CD4-positive, alpha-beta T cell (primary cell): Measurements from ENCODE around the gene USB1. TPM values are rescaled to one million over a fixed set of nuclear protein-coding genes. Genes with fewer than 3 reads are reported as not detected.

Experiments used
- ATAC-seq: fragments of 200-7000 bp; cut with Tn5 transposase; one replicate; pipeline ENCODE4 v1.10.0; 2022; ENCODE audit warnings: mild to moderate bottlenecking; ENCODE audit not compliant: poor library complexity
- CTCF ChIA-PET: fragments of 350-600 bp; sonication (Branson Sonifier 250); formaldehyde crosslinking; loops from one replicate; lab custom pipeline; 2021; ENCODE audit warnings: antibody characterized with exemption, inconsistent platforms; lab: Charles Lee
- POLR2A ChIA-PET: fragments of 350-600 bp; sonication (Branson Sonifier 250); formaldehyde crosslinking; loops from one replicate; lab custom pipeline; 2021; ENCODE audit warnings: antibody characterized with exemption, inconsistent platforms; lab: Charles Lee
- DNase-seq, 14 experiments: peaks; one replicate each; pipeline ENCODE4 v3.0.0-alpha.2; 2013 to 2020; ENCODE audit warnings: mixed read lengths in 2 of 14
- H3K27ac ChIP-seq, 2 donors: one replicate each; pipeline versions ENCODE4 v1.5.1 to v1.7.0; 2013; ENCODE audit warnings: low read length in 2 of 2, low read depth in 1 of 2, mild to moderate bottlenecking in 1 of 2
- H3K27me3 ChIP-seq, 2 experiments: 1 replicate in 1 of 2; 2 replicates in 1 of 2; pipeline versions ENCODE4 v1.6.1 to v1.7.0; 2013; ENCODE audit warnings: low read length in 2 of 2, control low read depth in 1 of 2, mild to moderate bottlenecking in 1 of 2, moderate library complexity in 1 of 2; ENCODE audit not compliant: insufficient read depth in 2 of 2, control insufficient read depth in 1 of 2
- H3K36me3 ChIP-seq: one replicate; pipeline ENCODE4 v1.6.1; 2013; ENCODE audit warnings: low read length, control low read depth; ENCODE audit not compliant: insufficient read depth
- H3K4me1 ChIP-seq: one replicate; pipeline ENCODE4 v1.6.1; 2013; ENCODE audit warnings: low read length, control low read depth; ENCODE audit not compliant: insufficient read depth
- H3K4me3 ChIP-seq: one replicate; pipeline ENCODE4 v1.5.1; 2013; ENCODE audit warnings: mild to moderate bottlenecking, low read length, moderate library complexity
- H3K9me3 ChIP-seq, 2 experiments: 1 replicate in 1 of 2; 2 replicates in 1 of 2; pipeline versions ENCODE4 v1.6.1 to v1.7.0; 2013; ENCODE audit warnings: low read length in 2 of 2, mild to moderate bottlenecking in 2 of 2, control low read depth in 1 of 2, moderate library complexity in 1 of 2; ENCODE audit not compliant: control insufficient read depth in 1 of 2, insufficient read depth in 1 of 2
- H3K27ac Mint-ChIP-seq: one replicate; pipeline ENCODE4 v1.8.0; 2020; ENCODE audit warnings: mixed read lengths
- H3K27me3 Mint-ChIP-seq: one replicate; pipeline ENCODE4 v1.8.0; 2021; ENCODE audit warnings: mixed read lengths
- H3K36me3 Mint-ChIP-seq: one replicate; pipeline ENCODE4 v1.8.0; 2021; ENCODE audit warnings: low read depth, mixed read lengths
- H3K4me1 Mint-ChIP-seq: one replicate; pipeline ENCODE4 v1.8.0; 2021; ENCODE audit warnings: low read depth, mixed read lengths
- H3K4me3 Mint-ChIP-seq: one replicate; pipeline ENCODE4 v1.8.0; 2020; ENCODE audit warnings: mild to moderate bottlenecking, mixed read lengths
- H3K9me3 Mint-ChIP-seq: one replicate; pipeline ENCODE4 v1.8.0; 2020; ENCODE audit warnings: mixed read lengths
- intact Hi-C, 2 experiments: fragments of 100-400 bp; cut with DNase I in 1 of 2; cut with micrococcal nuclease in 1 of 2; formaldehyde crosslinking; loops; one replicate each; pipeline versions ENCODE4 v1.15.1 to v1.9.0; 2023 to 2025; cut with DNase I, micrococcal nuclease
- total RNA-seq, 174 experiments: library from RNA in 2 of 174; stranded (reverse) in 2 of 174; gene quantifications; one replicate each; pipeline ENCODE4 v1.2.3 and lab custom pipeline; 2021 to 2026
- TF ChIP-seq, protein P1 (sequence below): fragments of 200-600 bp; IDR thresholded peaks from one replicate; pipeline ENCODE4 v1.8.0; 2022; ENCODE audit warnings: antibody characterized with exemption, mild to moderate bottlenecking

USB1 gene
- total RNA-seq, 2 experiments from 2014 or later: 22.4 to 25.7 TPM

GRCh38 chr16:58039829-58040495 is 38.8 kb downstream of the USB1 start:
- no peak overlapping the region for H3K4me3 ChIP-seq
- H3K4me1 Mint-ChIP-seq: no peaks in the 10 kb centered on the region

GRCh38 chr16:58040496-58040846 is 39.3 kb downstream of the USB1 start:
- TF ChIP-seq, protein P1, sequence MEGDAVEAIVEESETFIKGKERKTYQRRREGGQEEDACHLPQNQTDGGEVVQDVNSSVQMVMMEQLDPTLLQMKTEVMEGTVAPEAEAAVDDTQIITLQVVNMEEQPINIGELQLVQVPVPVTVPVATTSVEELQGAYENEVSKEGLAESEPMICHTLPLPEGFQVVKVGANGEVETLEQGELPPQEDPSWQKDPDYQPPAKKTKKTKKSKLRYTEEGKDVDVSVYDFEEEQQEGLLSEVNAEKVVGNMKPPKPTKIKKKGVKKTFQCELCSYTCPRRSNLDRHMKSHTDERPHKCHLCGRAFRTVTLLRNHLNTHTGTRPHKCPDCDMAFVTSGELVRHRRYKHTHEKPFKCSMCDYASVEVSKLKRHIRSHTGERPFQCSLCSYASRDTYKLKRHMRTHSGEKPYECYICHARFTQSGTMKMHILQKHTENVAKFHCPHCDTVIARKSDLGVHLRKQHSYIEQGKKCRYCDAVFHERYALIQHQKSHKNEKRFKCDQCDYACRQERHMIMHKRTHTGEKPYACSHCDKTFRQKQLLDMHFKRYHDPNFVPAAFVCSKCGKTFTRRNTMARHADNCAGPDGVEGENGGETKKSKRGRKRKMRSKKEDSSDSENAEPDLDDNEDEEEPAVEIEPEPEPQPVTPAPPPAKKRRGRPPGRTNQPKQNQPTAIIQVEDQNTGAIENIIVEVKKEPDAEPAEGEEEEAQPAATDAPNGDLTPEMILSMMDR: no peak
- Histone ChIP-seq H3K36me3 (no peaks in the 10 kb centered on the region), H3K27ac (no peak overlapping the region), H3K4me1 (no peaks in the 10 kb centered on the region), H3K27me3 (no peaks in the 10 kb centered on the region), H3K9me3 (peaks cover 0 to 5% of the 10 kb centered on the region in 2 experiments), H3K4me3 (no peak overlapping the region)
- Mint-ChIP-seq H3K27me3 (no peaks in the 10 kb centered on the region), H3K4me1 (no peaks in the 10 kb centered on the region), H3K4me3 (no peak overlapping the region), H3K27ac (no peak overlapping the region), H3K36me3 (no peaks in the 10 kb centered on the region), H3K9me3 (no peaks in the 10 kb centered on the region)
- POLR2A ChIA-PET: no interaction called here
- intact Hi-C loops: no loop called here
- CTCF ChIA-PET: no interaction called here
- ATAC-seq (no peak), DNase-seq (no peak)

More at GRCh38 chr16:58039829-58040495, 38.8 kb downstream of the USB1 start:
- Histone ChIP-seq H3K9me3 (peaks cover 0 to 5% of the 10 kb centered on the region in 2 experiments), H3K27me3 (no peaks in the 10 kb centered on the region), H3K27ac (no peak overlapping the region), H3K4me1 (no peaks in the 10 kb centered on the region), H3K36me3 (no peaks in the 10 kb centered on the region)
- CTCF ChIA-PET: no interaction called here
- POLR2A ChIA-PET: no interaction called here
- Mint-ChIP-seq H3K27ac (no peak overlapping the region), H3K4me3 (no peak overlapping the region), H3K27me3 (no peaks in the 10 kb centered on the region), H3K9me3 (no peaks in the 10 kb centered on the region), H3K36me3 (no peaks in the 10 kb centered on the region)
- intact Hi-C loops: no loop called here
- TF ChIP-seq, protein P1: no peak
- DNase-seq (no peak), ATAC-seq (no peak)

- no peaks in the 10 kb centered on the region for H3K36me3 ChIP-seq
- intact Hi-C loops: no loop called here
- H3K9me3 ChIP-seq: peaks cover 0 to 5% of the 10 kb centered on the region in 2 experiments
- POLR2A ChIA-PET: no interaction called here
- Mint-ChIP-seq H3K27ac (no peak overlapping the region), H3K36me3 (no peaks in the 10 kb centered on the region), H3K4me1 (no peaks in the 10 kb centered on the region), H3K4me3 (no peak overlapping the region), H3K27me3 (no peaks in the 10 kb centered on the region), H3K9me3 (no peaks in the 10 kb centered on the region)
- no peaks in the 10 kb centered on the region for H3K4me1 ChIP-seq
- H3K4me3 ChIP-seq: no peak overlapping the region
- no peaks in the 10 kb centered on the region for H3K27me3 ChIP-seq
- DNase-seq: no peak
- H3K27ac ChIP-seq: no peak overlapping the region
- ATAC-seq: no peak
- TF ChIP-seq, protein P1: no peak
- CTCF ChIA-PET: no interaction called here
These were observed 39.9 kb downstream of the USB1 start for GRCh38 chr16:58040945-58041627.
